Kidney capillary endothelial cell (primary cell): ENCODE data around the gene TOMM70.
"Not testable (repeated sequence)": the region's sequence is repeated elsewhere in the genome, so short reads cannot be mapped to it uniquely, and the experiment has no call there.

Source experiments
- DNase-seq: peaks from one replicate; pipeline ENCODE4 v3.0.0-alpha.2; 2018; ENCODE audit warnings: low spot score

The TOMM70 gene

DNA sequence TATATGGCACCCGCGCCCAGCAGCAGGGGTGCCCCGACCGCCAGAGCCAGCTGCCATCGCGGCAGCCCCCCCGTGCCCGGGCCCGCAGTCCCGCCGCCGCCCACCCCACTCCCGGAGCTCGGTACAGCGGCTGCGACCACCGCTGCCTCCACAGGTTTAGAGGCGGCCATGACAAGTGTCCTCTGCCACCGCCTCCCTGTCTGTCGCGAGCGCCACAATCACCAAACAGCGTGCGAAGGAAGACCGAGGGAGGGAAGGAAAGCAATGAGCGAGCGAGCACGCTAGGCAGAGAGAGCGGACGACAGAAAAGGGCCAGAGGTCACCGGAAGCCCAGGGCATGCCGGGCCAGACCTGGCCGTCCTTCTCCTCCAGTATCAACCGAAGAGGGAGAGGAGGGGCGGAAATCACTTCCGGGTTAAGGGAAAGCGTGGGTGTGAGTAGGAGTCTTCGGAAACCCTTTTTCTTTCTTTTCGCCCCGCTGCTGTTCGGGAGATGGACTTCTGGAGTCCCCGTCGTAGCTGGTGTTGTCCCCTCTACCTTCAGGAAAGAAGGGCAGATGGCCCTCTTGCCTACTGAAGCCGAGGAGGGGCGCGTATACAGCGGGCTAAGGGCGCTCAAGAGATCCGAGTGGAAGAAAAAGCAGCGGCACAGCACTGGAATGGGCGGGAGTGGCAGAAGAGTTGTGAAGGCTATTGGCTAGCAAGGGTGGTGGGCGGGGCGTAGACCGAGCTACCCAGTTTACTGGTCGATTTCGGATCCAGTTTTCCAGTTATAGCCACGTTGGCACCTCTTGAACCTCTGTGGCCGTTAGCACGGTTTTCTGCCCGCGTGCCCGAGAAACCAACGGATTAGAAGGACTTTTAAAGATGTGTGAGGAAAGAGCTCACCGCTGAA lies at the start of gene TOMM70, which contains the start of gene LNP1:
Gene TOMM70 (minus strand): TSS at position 310 of the 894 bp plus-strand sequence. CDS start 140 bp downstream, at position 170.
Gene LNP1 (plus strand): TSS at position 760 of the 894 bp plus-strand sequence. CDS start 28,191 bp downstream, outside the sequence.
- peak; percentile 93 for DNase-seq

GRCh38 chr3:100449214-100449613 lies 48.3 kb upstream of the TOMM70 start:
- DNase-seq: no peak

GRCh38 chr3:100448079-100448478 lies 47.2 kb upstream of the TOMM70 start:
- DNase-seq: no peak

DNA sequence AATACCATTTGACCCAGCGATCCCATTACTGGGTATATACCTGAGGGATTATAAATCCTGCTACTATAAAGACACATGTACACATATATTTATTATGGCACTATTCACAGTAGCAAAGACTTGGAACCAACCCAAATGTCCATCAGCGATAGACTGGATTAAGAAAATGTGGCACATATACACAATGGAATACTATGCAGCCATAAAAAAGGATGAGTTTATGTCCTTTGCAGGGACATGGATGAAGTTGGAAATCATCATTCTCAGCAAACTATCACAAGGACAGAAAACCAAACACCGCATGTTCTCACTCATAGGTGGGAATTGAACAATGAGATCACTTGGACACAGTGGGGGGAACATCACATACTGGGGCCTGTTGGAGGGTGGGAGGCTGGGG lies 46.2 kb upstream of the TOMM70 start:
- not testable (repeated sequence) for DNase-seq

GRCh38 chr3:100443690-100444089 lies 42.8 kb upstream of the TOMM70 start:
- no peak for DNase-seq

GRCh38 chr3:100440895-100441294 lies 40.0 kb upstream of the TOMM70 start:
- no peak for DNase-seq

GRCh38 chr3:100438623-100438974 lies 37.7 kb upstream of the TOMM70 start:
- DNase-seq: no peak

GRCh38 chr3:100437721-100438622 lies 37.1 kb upstream of the TOMM70 start:
- DNase-seq: no peak

DNA sequence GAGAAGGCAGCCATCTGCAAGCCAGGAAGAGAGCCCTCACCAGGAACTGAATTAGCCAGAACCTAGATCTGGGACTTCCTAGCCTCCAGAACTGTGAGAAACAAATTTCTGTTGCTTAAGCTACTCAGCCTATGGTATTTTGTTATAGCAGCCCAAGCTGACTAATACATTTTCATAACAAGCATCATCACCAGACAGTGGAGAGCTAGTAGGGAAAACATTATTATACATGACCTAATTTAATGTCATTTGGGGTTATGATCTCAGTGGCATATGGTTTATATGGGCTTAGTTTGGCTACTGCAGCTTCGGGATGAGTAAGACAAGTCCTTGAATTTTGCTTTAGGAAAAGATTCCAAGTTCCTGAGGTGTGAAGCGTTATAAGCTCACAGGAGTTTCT lies 36.1 kb upstream of the TOMM70 start:
- no peak for DNase-seq

DNA sequence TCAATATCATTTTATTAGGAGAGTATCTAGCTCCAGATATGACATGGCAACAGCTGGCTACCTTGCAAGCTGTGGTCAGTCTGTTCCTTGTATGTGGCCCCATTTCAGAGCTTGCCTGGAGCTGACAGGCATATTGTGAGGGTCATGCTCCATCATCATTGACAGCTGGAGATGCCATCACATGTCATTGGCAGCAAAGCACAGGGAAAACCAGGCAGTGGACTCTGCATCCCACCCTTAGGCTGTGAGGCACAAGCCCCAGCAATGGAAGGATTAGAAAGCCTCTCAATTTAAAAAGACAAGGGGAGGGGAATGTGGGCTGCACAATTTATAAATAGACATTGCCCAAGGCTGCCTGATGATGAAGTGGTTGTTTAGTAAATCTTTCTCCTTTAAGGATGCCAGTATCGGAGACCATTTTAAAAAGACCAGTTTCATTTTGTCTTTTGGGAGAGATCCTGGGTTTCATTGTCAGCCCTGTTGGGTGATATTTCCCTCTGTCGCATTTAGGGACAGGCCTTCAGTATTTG lies 28.4 kb upstream of the TOMM70 start:
- DNase-seq: no peak

- DNase-seq: no peak
Observed at GRCh38 chr3:100427699-100428098, 26.8 kb upstream of the TOMM70 start.

DNA sequence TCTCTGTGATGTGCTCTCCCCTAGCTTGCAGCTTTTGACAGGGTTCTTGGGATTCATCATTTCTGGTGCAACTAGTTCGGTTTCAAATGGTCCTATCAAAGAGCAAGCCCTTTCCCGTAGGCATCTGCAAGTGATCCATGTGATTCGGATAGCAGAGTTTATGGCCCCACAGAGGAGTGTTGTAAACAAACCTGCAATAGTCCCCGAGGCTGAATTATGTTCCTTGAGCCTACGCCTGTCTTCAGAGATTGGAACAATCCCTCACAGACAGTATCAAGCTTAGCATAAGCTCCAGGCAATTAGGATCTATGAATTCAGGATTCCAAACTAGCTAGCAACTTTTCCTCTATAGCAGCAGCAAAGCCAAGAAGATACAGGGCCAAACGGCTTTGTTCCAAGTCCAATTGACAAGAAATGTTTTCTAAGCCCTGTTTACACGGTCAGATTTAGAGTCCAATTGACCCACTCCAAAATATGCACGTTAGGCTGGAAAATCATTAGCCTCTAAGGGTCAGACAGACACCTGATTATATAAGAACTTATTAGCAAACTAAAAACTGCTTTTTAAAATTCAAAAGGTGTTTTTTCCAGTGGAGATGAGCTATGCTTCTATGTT lies 25.3 kb upstream of the TOMM70 start:
- DNase-seq: no peak

DNA sequence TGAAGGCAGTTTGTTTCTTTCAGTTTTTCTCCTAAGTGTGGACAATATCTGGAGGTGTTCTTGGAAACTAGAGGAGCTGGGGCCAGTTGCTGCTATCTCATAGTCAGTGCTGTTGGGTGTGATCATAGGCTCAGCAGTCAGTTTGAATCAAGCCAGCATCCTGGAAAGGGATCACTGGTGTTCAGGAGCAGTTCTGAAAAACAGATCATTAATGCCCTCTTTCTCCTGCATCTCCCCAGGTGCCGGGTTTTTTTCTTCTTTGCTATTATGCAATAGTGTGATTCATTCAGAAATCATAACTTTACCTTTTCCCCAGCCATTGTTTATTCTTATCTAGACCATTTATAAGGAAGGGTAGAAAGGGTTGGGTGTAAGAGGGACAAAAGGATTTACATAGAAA lies 24.4 kb upstream of the TOMM70 start:
- no peak for DNase-seq

GRCh38 chr3:100424261-100424660 lies 23.4 kb upstream of the TOMM70 start:
- no peak for DNase-seq

- no peak for DNase-seq
Observed at GRCh38 chr3:100423611-100424010, 22.7 kb upstream of the TOMM70 start.

- no peak for DNase-seq
Observed at GRCh38 chr3:100420885-100421284, 20.0 kb upstream of the TOMM70 start.

- no peak for DNase-seq
Observed at GRCh38 chr3:100419406-100419805, 18.5 kb upstream of the TOMM70 start.

- no peak for DNase-seq
Observed at GRCh38 chr3:100416863-100417262, 16.0 kb upstream of the TOMM70 start.

GRCh38 chr3:100416176-100416575 lies 15.3 kb upstream of the TOMM70 start:
- no peak for DNase-seq

DNA sequence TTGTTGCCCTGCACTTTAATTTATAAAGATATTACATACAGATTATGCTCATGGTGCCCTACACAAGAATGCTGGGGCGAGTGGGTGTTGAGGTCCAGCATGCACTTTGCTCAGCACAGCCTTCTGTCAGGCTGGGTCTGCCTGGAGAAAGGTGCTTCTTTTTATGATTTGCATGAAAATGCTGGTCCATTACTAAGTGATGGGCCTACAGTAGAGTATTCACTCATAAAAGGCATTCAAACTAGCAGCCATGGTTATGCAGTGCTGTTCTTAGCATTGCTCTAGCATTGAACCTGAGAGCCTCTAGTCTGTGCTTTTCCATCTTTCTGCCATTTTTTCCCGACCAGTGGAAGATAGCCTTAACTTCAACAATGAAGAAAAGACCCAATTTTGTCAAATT lies 12.7 kb upstream of the TOMM70 start:
- DNase-seq: no peak

- DNase-seq: no peak
Observed at GRCh38 chr3:100412912-100413590, 12.2 kb upstream of the TOMM70 start.
